WERI-Rb-1 (cell line): ENCODE measurements around the gene GRAMD2B.
"Not testable (repeated sequence)": the region's sequence is repeated elsewhere in the genome, so short reads cannot be mapped to it uniquely, and the experiment has no call there.

Experiments used
- DNase-seq: peaks from one replicate; pipeline ENCODE4 v3.0.0-alpha.2; 2020
- H3K27ac ChIP-seq: fragments of 250-450 bp; sonication (Bioruptor Pico); 2 replicates; pipeline ENCODE4 v1.5.1; 2020; ENCODE audit warnings: mild to moderate bottlenecking, moderate library complexity
- H3K27me3 ChIP-seq: fragments of 250-450 bp; sonication (Bioruptor Pico); 2 replicates; pipeline ENCODE4 v1.5.1; 2021; ENCODE audit warnings: mild to moderate bottlenecking, low read depth, moderate library complexity; ENCODE audit not compliant: insufficient read depth, severe bottlenecking
- H3K36me3 ChIP-seq: fragments of 250-450 bp; sonication (Bioruptor Pico); 2 replicates; pipeline ENCODE4 v1.5.1; 2020; ENCODE audit warnings: mild to moderate bottlenecking, moderate library complexity
- H3K4me3 ChIP-seq: 2 replicates; pipeline ENCODE4 v1.5.1; 2011; ENCODE audit warnings: low read depth, mild to moderate bottlenecking, control low read depth, low read length
- H3K9me3 ChIP-seq: fragments of 250-450 bp; sonication (Bioruptor Pico); 2 replicates; pipeline ENCODE4 v1.5.1; 2021; ENCODE audit warnings: mild to moderate bottlenecking, moderate library complexity; ENCODE audit not compliant: severe bottlenecking
- CTCF ChIP-seq: IDR thresholded peaks from 2 replicates; pipeline ENCODE4 v1.5.1; 2011; ENCODE audit warnings: low read depth, mild to moderate bottlenecking, control low read depth, inconsistent platforms, low read length

The GRAMD2B gene

GRCh38 chr5:126516133-126516532 lies 92.9 kb downstream of the GRAMD2B start:
- no peak for DNase-seq

GRCh38 chr5:126516852-126517251 lies 93.6 kb downstream of the GRAMD2B start:
- no peak for TF ChIP-seq CTCF
- no peaks in the 10 kb centered on the region for H3K9me3 ChIP-seq
- no peak overlapping the region for H3K4me3 ChIP-seq
- no peaks in the 10 kb centered on the region for H3K36me3 ChIP-seq
- no peak for DNase-seq
- H3K27me3 ChIP-seq: no peaks in the 10 kb centered on the region
- H3K27ac ChIP-seq: no peak overlapping the region

More at GRCh38 chr5:126516133-126516532, 92.9 kb downstream of the GRAMD2B start:
- Histone ChIP-seq H3K27me3 (no peaks in the 10 kb centered on the region), H3K27ac (no peak overlapping the region), H3K36me3 (no peaks in the 10 kb centered on the region), H3K4me3 (no peak overlapping the region), H3K9me3 (no peaks in the 10 kb centered on the region)
- TF ChIP-seq CTCF: no peak

GRCh38 chr5:126519223-126519622 lies 96.0 kb downstream of the GRAMD2B start:
- not testable (repeated sequence) for H3K27ac ChIP-seq, H3K27me3 ChIP-seq, DNase-seq, H3K4me3 ChIP-seq, H3K36me3 ChIP-seq, H3K9me3 ChIP-seq

GRCh38 chr5:126519637-126520592 lies 96.7 kb downstream of the GRAMD2B start:
- no peaks in the 10 kb centered on the region for H3K9me3 ChIP-seq
- no peak overlapping the region for H3K27ac ChIP-seq
- DNase-seq: no peak
- no peak overlapping the region for H3K4me3 ChIP-seq
- TF ChIP-seq CTCF: no peak
- no peaks in the 10 kb centered on the region for H3K27me3 ChIP-seq
- H3K36me3 ChIP-seq: no peaks in the 10 kb centered on the region

- H3K27ac ChIP-seq: no peak overlapping the region
- no peak for TF ChIP-seq CTCF
- H3K36me3 ChIP-seq: no peaks in the 10 kb centered on the region
- H3K27me3 ChIP-seq: no peaks in the 10 kb centered on the region
- no peaks in the 10 kb centered on the region for H3K9me3 ChIP-seq
- H3K4me3 ChIP-seq: no peak overlapping the region
- no peak for DNase-seq
Measured at GRCh38 chr5:126520593-126520953, 97.4 kb downstream of the GRAMD2B start.

GRCh38 chr5:126521130-126521529 lies 97.9 kb downstream of the GRAMD2B start:
- no peaks in the 10 kb centered on the region for H3K27me3 ChIP-seq
- H3K27ac ChIP-seq: no peak overlapping the region
- no peak for TF ChIP-seq CTCF
- DNase-seq: no peak
- H3K4me3 ChIP-seq: no peak overlapping the region
- no peaks in the 10 kb centered on the region for H3K9me3 ChIP-seq
- H3K36me3 ChIP-seq: no peaks in the 10 kb centered on the region
